Activated T-cell treated with anti-CD3 and anti-CD28 coated beads for 48 hours (primary cell): ENCODE results near the gene ZDHHC3.
"Not testable (repeated sequence)": the region's sequence is repeated elsewhere in the genome, so short reads cannot be mapped to it uniquely, and the experiment has no call there.

Experiments used
- DNase-seq: peaks from one replicate; pipeline ENCODE4 v3.0.0-alpha.2; 2020; ENCODE audit warnings: low read depth

ZDHHC3 gene

GRCh38 chr3:44963571-44964325, 12.2 kb downstream of the ZDHHC3 start:
- no peak for DNase-seq

- DNase-seq = no peak
Measured at GRCh38 chr3:44962621-44963393, 13.2 kb downstream of the ZDHHC3 start.

DNA sequence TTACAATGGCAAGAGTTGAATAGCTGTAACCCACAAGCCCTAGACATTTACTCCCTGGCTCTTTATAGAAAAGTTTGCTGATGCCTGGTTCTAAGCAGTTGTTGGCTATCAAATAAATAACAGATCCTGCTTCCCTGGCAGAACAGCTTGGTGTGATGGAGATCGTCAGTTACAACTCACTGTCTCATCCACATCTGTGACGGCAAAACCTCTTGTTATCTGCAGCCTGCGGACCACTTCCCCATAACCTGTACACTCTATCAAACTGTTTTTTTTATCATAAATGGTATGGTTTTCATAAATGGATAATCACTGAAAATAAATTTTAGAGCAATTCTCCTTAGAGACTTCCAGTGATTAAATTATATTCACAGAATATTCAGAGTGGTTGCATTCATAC, 14.1 kb downstream of the ZDHHC3 start:
- DNase-seq = no peak

DNA sequence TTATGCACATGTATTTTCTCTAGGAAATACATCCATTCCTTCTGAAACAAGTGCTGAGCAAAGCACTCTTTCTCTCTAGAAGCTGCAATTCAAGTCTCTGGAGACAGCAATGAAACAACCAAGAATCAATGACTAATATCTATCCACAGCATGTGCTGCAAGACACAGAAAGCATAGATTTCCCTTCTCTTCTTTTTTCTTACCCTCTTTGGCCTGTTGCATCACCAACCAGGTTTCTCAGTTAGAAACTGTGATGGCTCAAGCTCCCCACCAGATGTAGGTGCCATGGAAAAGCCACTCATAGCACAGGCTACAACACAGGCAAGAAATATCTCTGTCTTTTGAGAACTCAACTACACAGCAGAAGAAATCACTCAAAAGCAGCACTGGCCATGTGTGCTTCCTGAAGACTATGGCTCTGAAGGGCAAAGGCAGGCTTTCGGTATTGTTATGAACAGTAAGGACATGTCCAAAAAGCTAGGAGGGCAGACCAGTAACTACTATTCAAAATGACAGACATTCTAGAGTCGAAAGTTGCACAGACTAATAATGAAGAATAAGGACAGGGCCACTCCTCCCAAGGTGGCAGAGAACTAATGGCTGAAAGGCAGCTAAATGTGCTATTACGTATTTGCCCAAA, 15.5 kb downstream of the ZDHHC3 start:
- no peak for DNase-seq

- no peak for DNase-seq
Measured at GRCh38 chr3:44958386-44958785, 17.6 kb downstream of the ZDHHC3 start.

DNA sequence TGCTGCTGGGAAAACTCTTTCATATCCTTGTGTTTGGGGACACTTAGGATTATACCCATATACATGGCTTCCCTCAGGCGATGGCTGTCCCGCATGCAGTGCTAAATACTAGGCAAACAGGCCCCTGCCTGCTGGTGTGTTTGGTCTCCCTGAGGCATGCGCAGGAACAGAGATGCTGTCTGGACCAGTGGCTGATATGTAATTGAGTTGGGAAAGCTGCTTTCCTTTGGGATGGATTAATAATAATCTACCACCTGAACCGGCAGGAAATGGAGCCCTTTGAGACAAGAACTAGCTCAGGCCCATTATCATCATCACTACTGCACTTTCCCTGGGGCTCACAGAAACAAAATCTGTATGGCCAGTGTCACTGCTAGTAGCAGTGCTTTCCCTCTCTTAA, 18.0 kb downstream of the ZDHHC3 start:
- DNase-seq = no peak

DNA sequence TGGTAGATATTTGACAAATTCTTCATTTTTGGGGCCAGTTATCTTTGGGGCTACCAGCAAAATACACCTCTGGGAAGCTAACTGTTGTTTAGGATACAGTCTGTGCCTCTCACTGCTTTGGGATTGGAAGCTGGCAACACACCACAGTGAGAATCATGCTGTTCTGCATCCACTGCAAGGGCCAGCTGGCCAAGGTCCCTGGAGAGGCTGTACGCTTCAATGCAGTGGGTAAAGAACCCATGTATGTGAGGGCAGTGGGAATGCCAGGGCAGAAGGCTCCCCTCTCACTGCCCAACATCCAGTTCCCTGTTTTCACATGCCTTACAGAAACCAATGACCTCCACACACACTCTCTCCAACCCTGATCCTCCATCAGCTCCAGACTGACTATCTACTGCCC, 20.1 kb downstream of the ZDHHC3 start:
- no peak for DNase-seq

GRCh38 chr3:44954962-44955361, 21.0 kb downstream of the ZDHHC3 start:
- no peak for DNase-seq

DNA sequence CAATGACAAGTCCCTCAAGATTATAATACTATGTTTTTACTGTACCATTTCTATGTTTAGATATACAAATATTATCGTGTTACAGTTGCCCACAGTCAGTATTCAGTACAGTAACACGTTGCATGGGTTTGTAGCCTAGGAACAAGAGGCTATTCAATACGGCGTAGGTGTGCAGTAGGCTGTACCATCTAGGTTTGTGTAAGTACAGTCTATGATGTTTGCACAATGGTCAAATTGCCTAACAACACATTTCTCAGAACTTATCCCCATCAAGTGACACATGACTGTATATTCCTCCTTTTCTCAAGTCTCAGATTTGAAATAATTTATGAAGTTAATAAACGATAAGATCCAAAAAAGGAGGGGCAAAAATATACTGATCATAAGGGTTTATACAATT, 21.7 kb downstream of the ZDHHC3 start:
- no peak for DNase-seq

GRCh38 chr3:44952689-44953088, 23.3 kb downstream of the ZDHHC3 start:
- DNase-seq = no peak

DNA sequence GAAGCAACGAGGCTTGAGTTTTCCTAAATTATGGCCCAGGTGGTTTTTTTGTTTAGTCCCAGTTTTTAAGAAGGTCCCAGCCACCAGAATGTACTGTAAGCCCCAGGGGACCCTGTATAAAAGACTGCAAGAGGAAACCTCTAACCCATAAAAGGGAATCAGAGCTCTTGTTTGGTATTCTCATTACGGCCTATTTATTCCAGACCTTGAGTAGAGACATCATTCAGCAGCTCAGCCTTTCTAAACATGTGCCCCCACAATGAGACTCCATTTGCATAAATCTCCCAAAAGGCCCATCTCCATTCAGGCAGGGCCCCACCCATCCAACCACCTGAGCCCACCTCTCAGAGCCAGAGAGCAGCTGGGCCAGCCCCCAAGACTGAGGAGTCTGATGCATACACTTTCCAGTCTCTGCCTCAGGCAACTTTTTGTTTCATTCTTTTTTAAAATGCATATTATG, 25.7 kb downstream of the ZDHHC3 start:
- no peak for DNase-seq

DNA sequence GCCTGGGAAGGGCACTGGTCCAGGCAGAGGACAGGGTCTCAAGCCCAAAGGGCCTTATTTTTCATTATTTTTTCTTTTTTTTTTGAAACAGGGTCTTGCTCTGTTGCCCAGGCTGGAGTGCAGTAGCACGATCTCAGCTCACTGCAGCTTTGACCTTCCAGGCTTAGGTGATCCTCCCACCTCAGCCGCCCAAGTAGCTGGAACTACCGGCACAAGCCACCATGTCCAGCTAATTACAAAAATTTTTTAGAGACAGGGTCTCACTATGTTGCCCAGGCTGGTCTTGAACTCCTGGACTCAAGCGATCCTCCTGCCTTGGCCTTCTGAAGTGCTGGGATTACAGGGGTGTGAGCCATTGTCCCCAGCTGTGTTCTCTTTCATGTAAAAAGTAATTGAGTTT, 26.2 kb downstream of the ZDHHC3 start:
- not testable (repeated sequence) for DNase-seq

- DNase-seq = no peak
Measured at GRCh38 chr3:44948239-44948638, 27.7 kb downstream of the ZDHHC3 start.

DNA sequence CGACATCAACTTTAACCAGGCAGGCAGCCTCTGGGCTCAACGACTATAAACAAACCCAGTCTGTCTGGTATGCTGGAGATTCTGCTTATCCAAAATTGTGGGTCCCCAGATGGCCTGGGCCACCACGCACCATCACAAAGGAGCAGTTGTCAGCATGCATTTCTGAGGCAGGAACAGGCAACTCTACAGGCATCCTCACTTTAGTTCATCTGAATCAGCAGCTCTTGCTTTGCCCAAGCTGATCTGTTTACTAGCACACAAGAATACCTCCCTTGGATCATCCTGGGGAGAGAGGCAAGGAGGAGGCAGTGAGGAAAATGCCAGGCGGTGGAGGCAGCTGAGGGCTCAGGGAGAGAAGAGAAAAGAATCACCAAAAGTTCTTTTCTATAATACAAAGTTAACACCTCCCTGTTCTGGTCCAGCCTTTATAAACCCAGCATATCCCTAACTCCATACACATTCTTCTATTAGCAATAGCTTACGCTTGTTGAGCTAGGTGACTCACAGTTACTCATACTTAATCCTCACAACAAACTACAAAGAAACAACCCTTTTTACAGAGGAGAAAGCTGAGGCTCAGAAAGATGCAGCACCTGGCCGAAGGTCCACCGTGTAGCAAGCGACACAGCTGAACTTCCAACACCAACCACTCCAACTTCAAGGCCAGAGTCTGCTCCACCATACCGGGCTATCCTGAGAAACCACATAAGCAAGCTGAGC, 33.6 kb downstream of the ZDHHC3 start:
- no peak for DNase-seq

DNA sequence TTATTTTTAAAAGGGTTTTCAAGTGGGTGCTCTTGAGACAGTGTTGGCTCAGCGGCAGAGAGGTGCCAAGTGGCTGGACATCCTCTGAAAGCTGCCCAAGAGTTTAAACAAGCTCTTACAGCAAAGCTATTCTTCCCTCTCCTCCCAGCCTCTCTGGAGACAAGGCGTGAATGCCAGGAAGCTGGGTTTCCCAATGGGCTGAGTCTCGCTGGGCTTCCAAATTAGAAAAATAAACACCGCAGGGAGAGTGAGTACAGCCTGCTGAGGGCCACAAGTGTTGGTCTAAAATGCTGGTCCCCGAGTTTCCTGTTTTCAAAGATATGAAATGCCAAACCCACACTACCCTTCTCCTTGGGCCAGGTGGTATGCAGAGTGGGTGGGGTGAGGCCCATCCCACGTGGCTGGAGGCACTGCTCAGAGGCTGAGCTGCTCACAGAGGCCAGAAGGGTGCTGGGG, 36.4 kb downstream of the ZDHHC3 start:
- no peak for DNase-seq

- DNase-seq = no peak
Measured at GRCh38 chr3:44932986-44933944, 42.7 kb downstream of the ZDHHC3 start.

GRCh38 chr3:44932271-44932670, 43.7 kb downstream of the ZDHHC3 start:
- DNase-seq = no peak

- no peak for DNase-seq
Measured at GRCh38 chr3:44931791-44932190, 44.2 kb downstream of the ZDHHC3 start.

DNA sequence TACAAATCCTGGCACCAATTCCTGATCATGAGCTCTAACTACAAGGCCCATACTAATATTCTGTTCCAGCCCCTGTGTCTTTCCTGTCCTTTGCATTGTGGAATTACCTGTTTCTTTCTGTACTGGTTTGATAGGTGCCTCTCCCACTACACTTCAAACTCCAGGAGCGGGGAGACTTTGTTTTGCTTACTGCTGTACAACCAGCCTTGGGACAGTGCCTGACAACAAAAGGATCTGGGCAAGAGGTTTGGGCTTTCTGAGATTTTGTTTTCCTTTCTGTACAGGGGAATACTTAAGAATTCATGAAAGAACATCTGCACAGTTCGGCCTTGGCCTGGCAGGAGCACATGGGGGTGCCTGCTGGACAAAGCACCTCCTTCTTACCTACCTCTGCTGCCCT, 45.1 kb downstream of the ZDHHC3 start:
- no peak for DNase-seq

- DNase-seq = no peak
Measured at GRCh38 chr3:44929782-44930181, 46.2 kb downstream of the ZDHHC3 start.

DNA sequence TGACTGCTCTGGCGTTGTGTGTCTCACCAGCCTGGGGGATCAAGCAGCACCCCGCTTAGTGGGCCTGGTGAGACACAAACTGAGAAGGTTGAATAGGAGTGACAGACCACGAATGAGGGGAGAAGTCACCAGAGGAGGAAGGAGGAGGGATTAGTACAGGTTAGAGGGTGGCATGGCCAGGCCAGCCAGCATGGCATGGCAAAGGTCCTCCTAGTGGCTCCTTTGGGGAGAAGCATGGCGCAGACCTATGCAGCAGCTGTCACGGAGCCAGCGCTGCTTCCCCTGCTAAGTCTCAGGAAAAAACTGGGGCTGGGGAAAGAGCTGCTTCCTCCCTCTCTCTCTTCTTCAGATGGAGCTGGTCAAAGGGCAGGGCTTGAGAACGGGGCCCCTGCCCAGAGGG, 48.6 kb downstream of the ZDHHC3 start:
- no peak for DNase-seq
